Suprapubic skin (tissue), 4 donors: ENCODE results near the gene LZTR1. TPM values are rescaled to one million over a fixed set of nuclear protein-coding genes. Genes with fewer than 3 reads are reported as not detected.

ENCODE experiments used
- DNase-seq, 2 donors: peaks; one replicate each; pipeline ENCODE4 v3.0.0-alpha.2; 2019; ENCODE audit warnings: low spot score in 2 of 2
- H3K27ac ChIP-seq: fragments of 200-600 bp; sonication (generic); one replicate; pipeline ENCODE4 v1.5.1; 2019
- H3K27me3 ChIP-seq: fragments of 200-600 bp; sonication (generic); one replicate; pipeline ENCODE4 v1.5.1; 2019
- H3K36me3 ChIP-seq: fragments of 200-600 bp; sonication (generic); one replicate; pipeline ENCODE4 v1.5.1; 2019
- H3K4me1 ChIP-seq: fragments of 200-600 bp; sonication (generic); one replicate; pipeline ENCODE4 v1.5.1; 2019
- H3K4me3 ChIP-seq: fragments of 200-600 bp; sonication (generic); one replicate; pipeline ENCODE4 v1.5.1; 2019; ENCODE audit warnings: mild to moderate bottlenecking
- H3K9me3 ChIP-seq: fragments of 200-600 bp; sonication (generic); one replicate; pipeline ENCODE4 v1.5.1; 2019
- CTCF ChIP-seq, 2 donors: fragments of 200-600 bp in 1 of 2; fragments of 450-650 bp in 1 of 2; sonication (generic) in 1 of 2; IDR thresholded peaks; one replicate each; pipeline ENCODE4 v1.5.1; 2016 to 2019; ENCODE audit warnings: antibody characterized with exemption in 2 of 2, mild to moderate bottlenecking in 1 of 2, moderate library complexity in 1 of 2
- EP300 ChIP-seq: sonication (generic); formaldehyde crosslinking; IDR thresholded peaks from one replicate; pipeline ENCODE4 v1.6.1; 2017; ENCODE audit warnings: antibody characterized with exemption
- POLR2A ChIP-seq, 2 donors: fragments of 450-650 bp; IDR thresholded peaks; one replicate each; pipeline ENCODE4 v1.6.1; 2017; ENCODE audit warnings: antibody characterized with exemption in 2 of 2, mild to moderate bottlenecking in 2 of 2, moderate library complexity in 2 of 2
- POLR2AphosphoS5 ChIP-seq, 3 donors: sonication (generic); formaldehyde crosslinking; IDR thresholded peaks; one replicate each; pipeline ENCODE4 v1.6.1; 2017; ENCODE audit warnings: antibody characterized with exemption in 3 of 3
- WGBS: methylation state at CpG from one replicate; pipeline ENCODE4 v1.1.5; 2018; 5-methylcytosine and 5-hydroxymethylcytosine counted together
- total RNA-seq, 4 donors: library from RNA; depleted of rRNA; stranded (reverse); fragments of >200 nt; gene quantifications; one replicate each; pipeline ENCODE4 v1.1.0, GENCODE V29; 2016

Gene LZTR1
- total RNA-seq, 4 donors from 2014 or later: 29.3 to 75.6 (median 46.9) TPM

- Histone ChIP-seq H3K4me3 (no peak overlapping the region), H3K36me3 (peaks cover 58% of the 10 kb centered on the region), H3K4me1 (peaks cover 2% of the 10 kb centered on the region), H3K27ac (no peak overlapping the region), H3K9me3 (no peaks in the 10 kb centered on the region), H3K27me3 (no peaks in the 10 kb centered on the region)
- DNase-seq: peak in 1 of 2 donors; percentile 58
- TF ChIP-seq CTCF (IDR thresholded peaks at IDR 0.05) (no peak), POLR2AphosphoS5 (IDR thresholded peaks at IDR 0.05) (no peak), EP300 (no peak), POLR2A (IDR thresholded peaks at IDR 0.05) (no peak)
- WGBS: 94% methylated on average over 15 of the region's 16 CpGs
Observed at GRCh38 chr22:20988573-20989322, 6.7 kb downstream of the LZTR1 start.

- TF ChIP-seq POLR2AphosphoS5 (IDR thresholded peaks at IDR 0.05) (no peak), CTCF (IDR thresholded peaks at IDR 0.05) (no peak), POLR2A (IDR thresholded peaks at IDR 0.05) (no peak), EP300 (no peak)
- no peak overlapping the region for H3K4me3 ChIP-seq
- peak in 1 of 2 donors; percentile 59 for DNase-seq
- peaks cover 66% of the 10 kb centered on the region for H3K36me3 ChIP-seq
- no peaks in the 10 kb centered on the region for H3K4me1 ChIP-seq
- H3K27me3 ChIP-seq: no peaks in the 10 kb centered on the region
- H3K27ac ChIP-seq: no peak overlapping the region
- WGBS: 59% methylated on average over 13 of the region's 17 CpGs
- no peaks in the 10 kb centered on the region for H3K9me3 ChIP-seq
Observed at GRCh38 chr22:20989323-20990138, 7.4 kb downstream of the LZTR1 start.

- H3K36me3 ChIP-seq: peaks cover 76% of the 10 kb centered on the region
- no peaks in the 10 kb centered on the region for H3K9me3 ChIP-seq
- H3K27me3 ChIP-seq: no peaks in the 10 kb centered on the region
- H3K4me3 ChIP-seq: no peak overlapping the region
- H3K27ac ChIP-seq: no peak overlapping the region
- TF ChIP-seq CTCF (IDR thresholded peaks at IDR 0.05) (no peak), POLR2AphosphoS5 (IDR thresholded peaks at IDR 0.05) (no peak), POLR2A (IDR thresholded peaks at IDR 0.05) (no peak), EP300 (no peak)
- 89% methylated on average over 20 of the region's 21 CpGs for WGBS
- H3K4me1 ChIP-seq: no peaks in the 10 kb centered on the region
- no peak for DNase-seq
Observed at GRCh38 chr22:20990184-20991180, 8.4 kb downstream of the LZTR1 start.

GRCh38 chr22:20991252-20992055 is 9.4 kb downstream of the LZTR1 start:
- no peaks in the 10 kb centered on the region for H3K9me3 ChIP-seq
- no peak overlapping the region for H3K4me3 ChIP-seq
- no peaks in the 10 kb centered on the region for H3K27me3 ChIP-seq
- no peak for TF ChIP-seq POLR2A (IDR thresholded peaks at IDR 0.05)
- no peak for TF ChIP-seq EP300
- TF ChIP-seq POLR2AphosphoS5 (IDR thresholded peaks at IDR 0.05): no peak
- TF ChIP-seq CTCF (IDR thresholded peaks at IDR 0.05): no peak
- no peak overlapping the region for H3K27ac ChIP-seq
- 95% methylated on average over 15 of the region's 24 CpGs for WGBS
- peaks cover 85% of the 10 kb centered on the region for H3K36me3 ChIP-seq
- no peaks in the 10 kb centered on the region for H3K4me1 ChIP-seq
- peak in 1 of 2 donors; percentile 58 for DNase-seq
